ENCODE measurements around the gene PRRG4. TPM values are rescaled to one million over a fixed set of nuclear protein-coding genes. Genes with fewer than 3 reads are reported as not detected.

The PRRG4 gene
- total RNA-seq, 2 donors from 2014 or later = 1.4 to 2.7 TPM

DNA sequence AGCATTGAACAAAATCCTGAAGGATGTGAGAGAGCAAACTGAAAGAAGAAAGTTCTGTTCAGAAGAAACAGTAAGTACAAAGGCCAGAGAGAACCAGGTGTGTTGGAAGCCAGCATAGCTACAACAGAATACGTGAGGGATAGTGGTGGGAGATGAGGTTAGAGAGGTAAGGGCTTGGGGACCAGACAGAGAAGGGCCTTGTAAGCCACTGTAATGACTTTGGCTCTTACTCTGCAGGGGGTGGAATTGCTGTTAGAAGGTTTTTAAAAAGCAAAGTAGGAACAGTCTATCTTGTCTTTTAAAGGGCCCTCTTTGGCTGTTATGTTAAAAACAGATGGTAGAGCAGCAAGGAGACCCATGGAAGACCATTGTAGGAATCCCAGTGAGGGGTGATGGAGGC, 4.2 kb downstream of the PRRG4 start:
- Histone ChIP-seq H3K36me3 (no peaks in the 10 kb centered on the region), H3K27me3 (peaks cover 0 to 5% of the 10 kb centered on the region in 2 donors), H3K4me1 (peaks cover 0 to 8% of the 10 kb centered on the region in 2 donors), H3K4me3 (no peak overlapping the region), H3K27ac (no peak overlapping the region), H3K9me3 (no peaks in the 10 kb centered on the region)
- TF ChIP-seq, protein P1, sequence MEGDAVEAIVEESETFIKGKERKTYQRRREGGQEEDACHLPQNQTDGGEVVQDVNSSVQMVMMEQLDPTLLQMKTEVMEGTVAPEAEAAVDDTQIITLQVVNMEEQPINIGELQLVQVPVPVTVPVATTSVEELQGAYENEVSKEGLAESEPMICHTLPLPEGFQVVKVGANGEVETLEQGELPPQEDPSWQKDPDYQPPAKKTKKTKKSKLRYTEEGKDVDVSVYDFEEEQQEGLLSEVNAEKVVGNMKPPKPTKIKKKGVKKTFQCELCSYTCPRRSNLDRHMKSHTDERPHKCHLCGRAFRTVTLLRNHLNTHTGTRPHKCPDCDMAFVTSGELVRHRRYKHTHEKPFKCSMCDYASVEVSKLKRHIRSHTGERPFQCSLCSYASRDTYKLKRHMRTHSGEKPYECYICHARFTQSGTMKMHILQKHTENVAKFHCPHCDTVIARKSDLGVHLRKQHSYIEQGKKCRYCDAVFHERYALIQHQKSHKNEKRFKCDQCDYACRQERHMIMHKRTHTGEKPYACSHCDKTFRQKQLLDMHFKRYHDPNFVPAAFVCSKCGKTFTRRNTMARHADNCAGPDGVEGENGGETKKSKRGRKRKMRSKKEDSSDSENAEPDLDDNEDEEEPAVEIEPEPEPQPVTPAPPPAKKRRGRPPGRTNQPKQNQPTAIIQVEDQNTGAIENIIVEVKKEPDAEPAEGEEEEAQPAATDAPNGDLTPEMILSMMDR (IDR thresholded peaks at IDR 0.05) = no peak
- DNase-seq (ENCODE audit: low spot score) = no peak

- Histone ChIP-seq H3K4me1 (no peaks in the 10 kb centered on the region), H3K27ac (no peak overlapping the region), H3K27me3 (no peaks in the 10 kb centered on the region), H3K4me3 (no peak overlapping the region), H3K36me3 (no peaks in the 10 kb centered on the region), H3K9me3 (no peaks in the 10 kb centered on the region)
- TF ChIP-seq, protein P1 (IDR thresholded peaks at IDR 0.05) = no peak
- DNase-seq (ENCODE audit: low spot score) = no peak
These were observed 7.2 kb downstream of the PRRG4 start for GRCh38 chr11:32836946-32837345.

- no peak for DNase-seq (ENCODE audit: low spot score)
- TF ChIP-seq, protein P1 (IDR thresholded peaks at IDR 0.05) = no peak
- Histone ChIP-seq H3K36me3 (no peaks in the 10 kb centered on the region), H3K4me3 (no peak overlapping the region), H3K27me3 (no peaks in the 10 kb centered on the region), H3K27ac (no peak overlapping the region), H3K4me1 (no peaks in the 10 kb centered on the region), H3K9me3 (no peaks in the 10 kb centered on the region)
These were observed 9.0 kb downstream of the PRRG4 start for GRCh38 chr11:32838505-32839274.

- no peak for DNase-seq (ENCODE audit: low spot score)
- Histone ChIP-seq H3K4me3 (no peak overlapping the region), H3K4me1 (no peaks in the 10 kb centered on the region), H3K9me3 (no peaks in the 10 kb centered on the region), H3K36me3 (no peaks in the 10 kb centered on the region), H3K27me3 (no peaks in the 10 kb centered on the region), H3K27ac (no peak overlapping the region)
- TF ChIP-seq, protein P1 (IDR thresholded peaks at IDR 0.05) = no peak
These were observed 9.6 kb downstream of the PRRG4 start for GRCh38 chr11:32839308-32839707.

DNA sequence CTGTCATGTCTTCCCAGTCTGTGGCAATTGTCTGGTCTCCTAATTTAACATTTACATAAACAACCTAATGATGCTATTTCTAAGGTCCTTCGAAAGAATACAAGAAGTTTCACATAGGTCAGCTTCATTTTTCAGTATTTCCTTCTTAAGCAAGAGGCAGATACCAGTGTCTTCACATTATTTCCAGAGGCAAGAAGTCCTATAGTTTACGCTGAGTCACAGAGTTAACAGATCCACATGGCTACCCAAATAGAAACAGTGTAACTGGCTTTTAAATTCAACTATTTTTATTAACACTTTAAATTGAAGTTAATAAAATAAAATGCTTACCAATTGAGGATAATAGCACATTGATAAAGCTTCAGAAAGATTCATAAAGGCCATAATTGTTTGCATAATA, 10.9 kb downstream of the PRRG4 start:
- H3K27ac ChIP-seq = no peak overlapping the region
- no peaks in the 10 kb centered on the region for H3K9me3 ChIP-seq
- no peak for DNase-seq (ENCODE audit: low spot score)
- no peaks in the 10 kb centered on the region for H3K36me3 ChIP-seq
- H3K27me3 ChIP-seq = no peaks in the 10 kb centered on the region
- no peak overlapping the region for H3K4me3 ChIP-seq
- no peaks in the 10 kb centered on the region for H3K4me1 ChIP-seq
- TF ChIP-seq, protein P1 (IDR thresholded peaks at IDR 0.05) = no peak

DNA sequence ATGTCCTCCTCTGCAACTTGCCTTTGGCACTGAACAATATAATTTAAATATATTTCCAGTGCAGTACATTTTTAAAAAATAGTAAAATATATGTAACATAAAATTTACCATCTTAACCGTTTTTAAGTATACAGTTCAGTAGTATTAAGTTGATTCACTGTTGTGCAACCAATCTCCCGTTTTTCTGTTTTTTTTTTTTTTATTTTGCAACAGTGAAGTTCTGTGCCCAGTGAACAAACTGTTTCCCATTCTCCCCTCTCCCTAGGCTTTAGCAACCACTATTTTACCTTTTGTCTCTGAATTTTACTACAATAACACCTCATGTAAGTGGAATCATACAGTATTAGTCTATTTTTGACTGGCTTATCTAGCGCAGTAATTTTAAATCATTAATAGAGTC, 13.8 kb downstream of the PRRG4 start:
- Histone ChIP-seq H3K36me3 (no peaks in the 10 kb centered on the region), H3K4me1 (no peaks in the 10 kb centered on the region), H3K27ac (no peak overlapping the region), H3K27me3 (no peaks in the 10 kb centered on the region), H3K9me3 (peaks cover 0 to 10% of the 10 kb centered on the region in 2 donors), H3K4me3 (no peak overlapping the region)
- DNase-seq (ENCODE audit: low spot score) = no peak
- TF ChIP-seq, protein P1 (IDR thresholded peaks at IDR 0.05) = no peak
